ENCODE measurements around the gene KIF26B. TPM values are rescaled to one million over a fixed set of nuclear protein-coding genes. Genes with fewer than 3 reads are reported as not detected.
"Not testable (repeated sequence)": the region's sequence is repeated elsewhere in the genome, so short reads cannot be mapped to it uniquely, and the experiment has no call there.

KIF26B gene
- total RNA-seq, 1 donor from 2014 or later = 0.13 TPM

DNA sequence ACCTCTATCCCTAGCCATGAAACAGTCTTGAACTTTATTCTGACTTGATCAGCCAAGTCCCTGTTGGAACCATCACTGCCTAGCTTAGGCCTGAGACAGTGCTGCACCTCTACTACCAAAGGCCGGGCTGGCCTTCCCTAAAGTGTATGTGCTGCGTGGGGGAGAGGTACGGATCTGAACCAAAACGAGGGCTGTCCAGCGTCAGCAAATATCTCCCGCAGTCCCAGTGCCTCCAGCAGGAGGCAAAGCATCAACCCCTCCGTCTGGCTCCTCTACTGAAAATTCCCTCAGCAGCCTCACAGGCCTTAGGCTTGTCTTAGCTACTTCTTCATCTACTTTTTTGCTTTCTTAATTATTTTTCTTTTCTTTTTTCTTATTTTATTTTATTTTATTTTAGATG lies 33.3 kb upstream of the KIF26B start:
- Mint-ChIP-seq H3K4me3 (no peak overlapping the region), H3K36me3 (ENCODE audit: low read depth) (no peaks in the 10 kb centered on the region), H3K9me3 (no peaks in the 10 kb centered on the region), H3K4me1 (ENCODE audit: low read depth) (no peaks in the 10 kb centered on the region), H3K27me3 (ENCODE audit: insufficient read depth) (no peaks in the 10 kb centered on the region), H3K27ac (no peak overlapping the region)
- no peak for DNase-seq (ENCODE audit: low spot score)
- intact Hi-C loops (cut with micrococcal nuclease) = no loop called here

DNA sequence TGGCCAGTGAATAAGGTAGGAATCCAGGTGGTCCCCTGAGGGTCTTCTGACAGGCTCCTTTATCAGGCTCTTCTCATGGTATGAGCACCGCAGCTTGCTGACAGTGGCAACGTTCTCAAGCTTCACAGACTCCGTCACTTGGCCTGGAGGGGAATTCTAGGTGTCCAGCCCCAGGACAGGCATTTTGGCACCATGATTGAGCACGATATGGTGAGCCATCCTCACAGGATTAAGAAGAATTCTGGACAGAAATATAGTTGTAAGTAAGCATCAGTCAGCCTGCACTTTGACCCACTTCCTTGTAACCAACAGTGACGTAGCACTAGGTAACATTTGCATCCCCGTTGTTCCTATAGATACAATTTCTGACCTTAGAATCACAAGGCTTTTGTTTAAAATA lies 30.5 kb upstream of the KIF26B start:
- intact Hi-C loops (cut with micrococcal nuclease) = no loop called here
- no peak for DNase-seq (ENCODE audit: low spot score)
- Mint-ChIP-seq H3K4me1 (ENCODE audit: low read depth) (no peaks in the 10 kb centered on the region), H3K36me3 (ENCODE audit: low read depth) (no peaks in the 10 kb centered on the region), H3K9me3 (no peaks in the 10 kb centered on the region), H3K4me3 (no peak overlapping the region), H3K27ac (no peak overlapping the region), H3K27me3 (ENCODE audit: insufficient read depth) (no peaks in the 10 kb centered on the region)

DNA sequence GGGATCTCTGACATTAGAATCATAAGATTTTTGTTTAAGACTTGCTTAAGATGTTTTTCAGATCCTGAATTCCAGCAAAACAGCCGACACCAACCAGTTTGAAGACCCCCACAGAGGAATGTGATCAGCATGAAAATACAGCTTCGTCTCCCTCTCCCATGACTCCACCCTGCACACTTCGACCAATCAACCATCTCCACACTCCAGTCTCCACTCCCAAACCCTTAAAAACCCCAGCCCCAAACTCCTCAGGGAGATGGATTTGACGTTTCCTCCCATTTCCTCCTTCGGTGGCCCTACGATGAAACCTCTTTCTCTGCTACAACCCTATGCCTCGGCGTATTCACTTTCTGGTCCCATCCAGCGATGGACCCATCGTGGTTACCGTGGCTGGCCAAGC lies 30.1 kb upstream of the KIF26B start:
- Mint-ChIP-seq H3K27ac (no peak overlapping the region), H3K36me3 (ENCODE audit: low read depth) (no peaks in the 10 kb centered on the region), H3K9me3 (no peaks in the 10 kb centered on the region), H3K27me3 (ENCODE audit: insufficient read depth) (no peaks in the 10 kb centered on the region), H3K4me3 (no peak overlapping the region), H3K4me1 (ENCODE audit: low read depth) (no peaks in the 10 kb centered on the region)
- DNase-seq (ENCODE audit: low spot score) = no peak
- intact Hi-C loops (cut with micrococcal nuclease) = no loop called here

DNA sequence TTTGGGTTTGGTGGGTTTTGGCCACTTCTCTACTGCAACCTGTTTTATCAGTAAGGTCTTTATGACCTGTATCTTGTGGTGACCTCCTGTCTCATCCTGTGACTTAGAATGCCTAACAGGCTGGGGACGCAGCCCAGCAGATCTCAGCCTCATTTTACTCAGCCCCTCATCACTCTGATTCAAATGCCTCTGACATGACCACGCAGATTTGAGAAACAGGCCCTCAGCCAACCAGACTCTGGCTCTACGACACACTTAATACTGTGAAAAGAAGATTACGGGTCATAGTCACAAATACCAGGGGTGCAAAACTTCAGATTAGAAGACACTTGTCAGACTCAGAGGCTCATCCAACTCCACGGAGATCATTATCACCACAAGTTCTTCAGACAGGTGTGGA lies 28.3 kb upstream of the KIF26B start:
- Mint-ChIP-seq H3K4me3 (no peak overlapping the region), H3K27me3 (ENCODE audit: insufficient read depth) (no peaks in the 10 kb centered on the region), H3K36me3 (ENCODE audit: low read depth) (no peaks in the 10 kb centered on the region), H3K27ac (no peak overlapping the region), H3K9me3 (no peaks in the 10 kb centered on the region), H3K4me1 (ENCODE audit: low read depth) (no peaks in the 10 kb centered on the region)
- no peak for DNase-seq (ENCODE audit: low spot score)
- intact Hi-C loops (cut with micrococcal nuclease) = no loop called here

DNA sequence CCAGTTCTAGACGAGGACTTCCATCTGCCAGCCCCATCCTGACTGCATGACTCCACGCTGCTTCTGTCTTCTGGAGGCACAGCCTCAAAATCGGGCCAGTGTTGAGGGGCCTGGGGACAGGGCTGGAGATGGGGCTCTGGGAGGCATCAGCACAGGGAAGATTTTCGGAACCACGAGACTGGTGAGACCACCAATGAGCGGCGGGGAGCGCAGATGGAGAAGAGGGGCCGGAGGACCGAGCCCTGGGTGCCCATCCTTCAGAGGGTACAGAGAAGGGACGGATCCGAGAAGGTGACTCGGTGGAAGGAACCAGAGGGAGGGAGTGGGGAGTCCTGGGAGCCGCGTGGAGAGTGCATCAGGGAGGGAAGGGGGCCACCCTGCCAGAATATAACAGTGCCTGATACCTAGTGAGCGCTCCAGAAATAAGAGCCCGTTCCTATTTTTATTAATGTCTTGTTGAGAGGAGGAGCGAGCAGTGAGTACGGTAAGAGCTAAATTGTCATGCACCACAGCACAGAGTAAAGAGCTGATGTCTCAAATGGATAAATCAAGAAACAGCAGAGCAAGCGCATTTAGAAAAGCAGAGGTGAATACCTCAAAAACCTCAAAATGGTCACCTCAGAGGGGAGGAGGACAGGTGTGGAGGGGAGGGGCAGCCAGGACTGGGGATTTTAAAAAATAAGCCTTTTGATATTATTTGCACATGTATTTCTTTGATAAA lies 26.2 kb upstream of the KIF26B start:
- no peaks in the 10 kb centered on the region for H3K4me1 Mint-ChIP-seq (ENCODE audit: low read depth)
- H3K27me3 Mint-ChIP-seq (ENCODE audit: insufficient read depth) = no peaks in the 10 kb centered on the region
- intact Hi-C loops (cut with micrococcal nuclease) = no loop called here
- H3K27ac Mint-ChIP-seq = no peak overlapping the region
- no peak overlapping the region for H3K4me3 Mint-ChIP-seq
- no peaks in the 10 kb centered on the region for H3K9me3 Mint-ChIP-seq
- H3K36me3 Mint-ChIP-seq (ENCODE audit: low read depth) = no peaks in the 10 kb centered on the region
- no peak for DNase-seq (ENCODE audit: low spot score)

DNA sequence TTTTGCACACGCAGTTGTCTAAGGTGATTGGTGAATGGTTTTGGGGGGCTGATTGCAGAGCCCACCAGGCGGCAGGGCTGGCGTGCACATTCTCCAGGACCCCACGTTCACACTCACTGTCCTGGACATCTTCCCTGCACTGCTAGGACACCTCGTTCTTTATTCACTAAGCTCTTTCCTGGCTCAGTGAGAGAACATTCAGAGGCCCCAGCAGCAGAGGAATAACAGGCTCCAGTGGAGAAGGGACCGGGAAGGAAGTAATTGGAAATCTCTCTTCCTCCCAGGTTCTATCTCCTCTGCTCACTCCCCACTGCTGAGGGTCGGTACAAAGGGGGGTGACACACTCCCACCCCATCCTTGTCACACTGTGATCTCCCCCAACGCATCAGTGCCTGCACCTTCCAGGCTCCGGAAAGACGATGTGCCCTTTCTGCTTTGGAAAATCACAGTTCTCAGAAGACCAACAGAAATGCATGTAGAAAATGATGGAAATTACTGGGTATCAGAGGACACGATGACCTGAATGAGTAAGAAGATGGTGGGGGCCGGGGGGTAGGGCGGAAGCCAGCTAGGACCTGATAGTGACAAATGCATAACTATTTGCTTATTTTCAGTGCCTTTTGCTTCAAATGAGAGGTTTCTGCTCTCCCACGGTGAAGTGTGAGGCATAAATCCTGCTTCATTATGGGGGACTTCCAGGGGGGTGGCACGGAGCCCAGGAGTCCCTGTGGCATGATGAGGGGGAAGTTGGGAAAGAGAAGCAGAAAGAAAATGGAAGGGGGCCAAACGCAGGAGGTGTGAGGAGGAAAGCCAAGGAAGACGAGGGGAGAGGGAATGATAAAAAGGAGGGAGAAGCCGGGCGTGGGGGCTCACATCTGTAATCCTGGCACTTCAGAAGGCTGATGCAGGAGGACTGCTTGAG lies 25.2 kb upstream of the KIF26B start:
- Mint-ChIP-seq H3K36me3 (ENCODE audit: low read depth) (no peaks in the 10 kb centered on the region), H3K27me3 (ENCODE audit: insufficient read depth) (peaks cover 2% of the 10 kb centered on the region), H3K4me1 (ENCODE audit: low read depth) (no peaks in the 10 kb centered on the region), H3K4me3 (no peak overlapping the region), H3K9me3 (no peaks in the 10 kb centered on the region), H3K27ac (no peak overlapping the region)
- intact Hi-C loops (cut with micrococcal nuclease) = no loop called here
- DNase-seq (ENCODE audit: low spot score) = no peak

DNA sequence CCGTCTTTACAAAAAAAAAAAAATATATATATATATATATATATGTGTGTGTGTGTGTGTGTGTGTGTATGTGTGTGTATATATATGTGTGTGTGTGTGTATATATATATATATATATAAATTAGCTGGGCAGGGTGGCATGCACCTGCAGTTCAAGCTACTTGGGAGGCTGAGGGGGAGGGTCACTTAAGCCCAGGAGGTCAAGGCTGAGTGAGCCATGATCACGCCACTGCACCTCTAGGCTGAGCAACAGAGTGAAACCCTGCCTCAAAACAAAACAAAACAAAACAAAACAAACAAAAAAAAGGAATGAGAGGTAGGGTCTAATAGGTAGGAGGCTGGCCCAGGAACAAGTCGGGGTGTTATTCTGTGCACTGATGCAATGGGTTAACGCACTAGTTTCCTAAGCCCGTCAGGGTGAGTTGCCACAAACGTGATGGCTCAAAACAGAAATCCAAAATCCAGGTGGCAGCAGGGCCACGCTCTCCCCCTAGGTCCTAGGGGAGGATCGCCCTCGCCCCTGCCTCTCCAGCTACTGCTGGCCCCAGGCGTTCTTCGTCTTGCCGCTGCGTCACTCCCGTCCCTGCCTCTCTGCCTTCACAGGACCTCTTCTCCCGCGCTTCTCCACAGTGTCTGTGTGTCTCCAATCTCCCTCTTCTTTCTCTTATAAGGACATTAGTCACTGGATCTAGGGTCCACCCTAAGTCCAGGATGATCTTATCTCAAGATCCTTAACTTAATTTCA lies 24.3 kb upstream of the KIF26B start:
- DNase-seq (ENCODE audit: low spot score); H3K36me3 Mint-ChIP-seq (ENCODE audit: low read depth); H3K4me1 Mint-ChIP-seq (ENCODE audit: low read depth); intact Hi-C loops (cut with micrococcal nuclease); H3K27me3 Mint-ChIP-seq (ENCODE audit: insufficient read depth); H3K27ac Mint-ChIP-seq; H3K9me3 Mint-ChIP-seq; H3K4me3 Mint-ChIP-seq: not testable (repeated sequence)

DNA sequence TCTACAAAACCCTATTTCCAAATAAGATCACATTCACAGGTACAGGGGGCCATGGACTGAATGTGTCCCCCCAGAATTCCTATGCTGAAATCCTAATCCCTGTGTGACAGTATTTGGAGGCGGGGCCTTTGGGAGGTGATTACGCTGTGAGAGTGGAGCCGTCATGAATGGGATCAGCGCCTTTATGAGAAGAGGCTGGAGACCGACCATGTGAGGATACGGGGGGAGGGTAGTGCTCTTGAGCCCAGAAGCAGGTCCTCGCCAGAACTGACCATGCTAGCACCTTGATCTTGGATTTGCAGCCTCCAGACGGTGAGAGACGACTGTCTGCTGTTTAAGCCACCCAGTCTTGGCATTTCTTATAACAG lies 23.8 kb upstream of the KIF26B start:
- Mint-ChIP-seq H3K27me3 (ENCODE audit: insufficient read depth) (peaks cover 6% of the 10 kb centered on the region), H3K27ac (no peak overlapping the region), H3K4me1 (ENCODE audit: low read depth) (no peaks in the 10 kb centered on the region), H3K4me3 (no peak overlapping the region), H3K9me3 (no peaks in the 10 kb centered on the region), H3K36me3 (ENCODE audit: low read depth) (no peaks in the 10 kb centered on the region)
- intact Hi-C loops (cut with micrococcal nuclease) = no loop called here
- no peak for DNase-seq (ENCODE audit: low spot score)

DNA sequence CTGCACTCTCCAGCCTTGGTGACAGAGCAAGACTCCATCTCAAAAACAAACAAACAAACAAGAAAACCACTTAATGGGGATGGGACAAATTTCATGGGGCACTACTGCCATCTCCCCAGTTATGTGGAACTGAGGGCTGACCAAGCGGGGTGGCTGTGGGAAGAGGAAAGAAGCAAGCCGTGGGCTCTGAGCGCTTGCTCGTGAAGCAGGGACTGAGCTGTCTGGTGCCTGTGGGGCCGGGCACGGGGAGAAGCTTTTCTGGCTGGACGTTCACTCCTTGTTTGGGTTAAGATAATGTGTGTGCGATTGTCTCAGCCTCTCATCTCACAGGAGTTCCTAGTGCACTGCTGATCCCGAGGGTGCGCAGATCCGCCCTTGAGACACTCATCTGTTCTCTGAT lies 22.0 kb upstream of the KIF26B start:
- Mint-ChIP-seq H3K27ac (no peak overlapping the region), H3K36me3 (ENCODE audit: low read depth) (no peaks in the 10 kb centered on the region), H3K4me3 (no peak overlapping the region), H3K9me3 (no peaks in the 10 kb centered on the region), H3K4me1 (ENCODE audit: low read depth) (no peaks in the 10 kb centered on the region), H3K27me3 (ENCODE audit: insufficient read depth) (peaks cover 6% of the 10 kb centered on the region)
- DNase-seq (ENCODE audit: low spot score) = no peak
- intact Hi-C loops (cut with micrococcal nuclease) = no loop called here

DNA sequence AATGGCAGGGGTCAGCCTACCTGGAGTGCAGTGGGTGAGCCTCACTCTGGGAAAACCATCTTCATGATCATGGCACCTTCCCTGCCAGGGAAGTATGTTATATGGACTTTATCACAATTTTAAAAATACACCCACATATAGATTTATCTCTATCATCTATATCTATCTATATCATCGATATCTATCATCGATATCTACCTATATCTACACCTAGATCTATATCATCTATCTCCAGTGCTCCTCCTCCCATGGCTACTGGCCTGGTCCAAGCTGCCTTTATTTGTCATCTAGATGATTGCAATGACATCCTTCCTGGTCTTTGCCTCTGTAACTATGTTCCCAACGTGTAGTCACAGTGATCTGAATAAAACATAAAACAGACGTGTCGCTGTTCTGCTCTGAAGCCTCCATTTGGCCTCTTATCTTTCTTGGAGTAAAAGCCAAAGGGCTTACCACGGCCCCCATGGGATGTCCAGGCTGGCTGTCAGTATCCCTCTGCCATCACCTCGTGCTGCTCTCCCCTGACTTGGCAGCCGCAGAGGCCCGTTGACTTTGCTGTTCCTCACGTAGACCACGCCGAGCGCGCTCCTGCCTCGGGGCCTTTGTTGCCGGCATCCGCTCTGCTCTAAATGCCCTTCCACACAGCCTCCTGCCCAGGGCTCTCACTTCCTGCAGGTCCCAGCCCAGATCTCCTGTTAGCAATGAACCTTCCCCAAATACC lies 20.6 kb upstream of the KIF26B start:
- intact Hi-C loops (cut with micrococcal nuclease) = no loop called here
- peaks cover 6% of the 10 kb centered on the region for H3K27me3 Mint-ChIP-seq (ENCODE audit: insufficient read depth)

DNA sequence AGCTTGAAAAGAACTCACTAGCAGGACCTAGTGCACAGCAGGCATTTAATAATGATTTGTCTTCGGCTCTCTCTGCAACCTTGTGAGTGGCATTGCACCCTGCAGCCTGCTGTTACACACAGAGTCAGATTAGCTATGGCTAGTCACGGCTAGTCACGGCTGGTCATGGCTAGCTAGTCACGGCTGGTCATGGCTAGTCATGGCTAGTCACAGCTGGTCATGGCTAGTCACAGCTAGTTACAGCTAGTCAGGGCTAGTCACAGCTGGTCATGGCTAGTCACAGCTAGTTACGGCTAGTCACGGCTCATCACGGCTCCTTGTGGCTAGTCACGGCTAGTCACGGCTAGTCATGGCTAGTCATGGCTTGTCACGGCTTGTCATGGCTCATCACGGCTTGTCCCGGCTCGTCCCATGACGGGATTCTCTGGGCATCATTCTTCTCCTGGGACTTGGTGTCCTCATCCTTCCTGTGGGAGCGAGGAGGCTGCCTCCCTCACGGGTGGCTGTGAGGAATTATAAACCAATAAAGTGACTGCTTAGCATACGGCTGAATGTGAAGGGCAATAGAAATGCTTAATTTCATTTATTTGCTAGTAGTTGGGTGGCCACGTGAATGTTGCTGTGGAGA lies 12.5 kb upstream of the KIF26B start:
- H3K27ac Mint-ChIP-seq = no peak overlapping the region
- H3K27me3 Mint-ChIP-seq (ENCODE audit: insufficient read depth) = no peaks in the 10 kb centered on the region
- no peaks in the 10 kb centered on the region for H3K4me1 Mint-ChIP-seq (ENCODE audit: low read depth)
- no peaks in the 10 kb centered on the region for H3K36me3 Mint-ChIP-seq (ENCODE audit: low read depth)
- intact Hi-C loops (cut with micrococcal nuclease) = no loop called here
- H3K4me3 Mint-ChIP-seq = no peak overlapping the region
- DNase-seq (ENCODE audit: low spot score) = no peak
- H3K9me3 Mint-ChIP-seq = no peaks in the 10 kb centered on the region

More for the DNA sequence above, 20.6 kb upstream of the KIF26B start:
- H3K36me3 Mint-ChIP-seq (ENCODE audit: low read depth) = no peaks in the 10 kb centered on the region
- H3K4me1 Mint-ChIP-seq (ENCODE audit: low read depth) = no peaks in the 10 kb centered on the region
- no peak overlapping the region for H3K27ac Mint-ChIP-seq
- DNase-seq (ENCODE audit: low spot score) = no peak
- H3K4me3 Mint-ChIP-seq = no peak overlapping the region
- no peaks in the 10 kb centered on the region for H3K9me3 Mint-ChIP-seq

DNA sequence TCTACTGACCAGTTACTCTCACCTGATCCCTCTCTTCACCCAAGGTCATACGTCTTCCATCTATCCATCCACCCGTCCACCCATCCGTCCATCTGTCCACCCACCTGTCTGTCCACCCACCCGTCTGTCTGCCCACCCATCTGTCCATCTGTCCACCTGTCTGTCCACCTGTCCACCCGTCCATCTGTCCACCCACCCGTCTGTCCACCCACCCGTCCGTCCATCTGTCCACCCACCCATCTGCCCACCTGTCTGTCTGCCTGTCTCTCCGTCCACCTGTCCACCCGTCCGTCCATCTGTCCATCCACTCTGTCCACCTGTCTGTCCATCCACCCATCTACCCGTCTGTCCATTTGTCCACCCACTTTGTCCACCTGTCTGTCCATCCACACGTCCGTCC lies 11.8 kb upstream of the KIF26B start:
- DNase-seq (ENCODE audit: low spot score) = no peak

More for the DNA sequence above, 11.8 kb upstream of the KIF26B start:
- no peaks in the 10 kb centered on the region for H3K9me3 Mint-ChIP-seq
- H3K27ac Mint-ChIP-seq = no peak overlapping the region
- intact Hi-C loops (cut with micrococcal nuclease) = no loop called here
- H3K4me3 Mint-ChIP-seq = no peak overlapping the region
- no peaks in the 10 kb centered on the region for H3K27me3 Mint-ChIP-seq (ENCODE audit: insufficient read depth)
- no peaks in the 10 kb centered on the region for H3K36me3 Mint-ChIP-seq (ENCODE audit: low read depth)
- no peaks in the 10 kb centered on the region for H3K4me1 Mint-ChIP-seq (ENCODE audit: low read depth)
